ENCODE results near the gene ZNF827. TPM values are rescaled to one million over a fixed set of nuclear protein-coding genes. Genes with fewer than 3 reads are reported as not detected.

Gene ZNF827

DNA sequence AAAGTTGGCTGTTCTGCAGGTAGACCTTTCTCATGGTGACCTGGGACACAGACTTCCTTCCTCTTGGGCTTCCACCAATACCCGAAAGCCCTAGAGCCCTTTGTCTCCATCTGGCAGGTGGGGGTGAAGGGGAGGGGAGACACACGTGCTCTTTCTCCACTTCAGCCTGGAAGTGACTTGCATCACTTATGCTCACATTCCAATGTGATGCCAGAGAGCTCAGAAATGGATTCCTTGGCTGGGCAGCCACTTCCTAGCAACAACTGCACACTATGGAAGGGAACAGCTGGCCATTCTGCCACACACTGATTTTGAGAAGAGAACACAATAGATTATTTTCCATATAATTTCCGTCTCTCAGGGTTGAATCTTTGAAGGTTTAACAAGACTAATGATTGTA, 222.4 kb downstream of the ZNF827 start:
- Histone ChIP-seq H2BK12ac (ENCODE audit: low read length in 2 of 2) (no peak overlapping the region), H3K4ac (ENCODE audit: low read depth in 1 of 2, low read length in 2 of 2) (no peak overlapping the region), H3K9me3 (ENCODE audit: control insufficient read depth, low read length) (peaks cover under 1% of the 10 kb centered on the region), H3K9ac (ENCODE audit: low read length) (no peak overlapping the region), H2AFZ (ENCODE audit: low read depth, low read length) (no peak overlapping the region), H2BK5ac (ENCODE audit: low read depth, low read length, poor library complexity, severe bottlenecking) (no peak overlapping the region), H3K18ac (ENCODE audit: low read depth in 1 of 2, low read length in 2 of 2) (no peak overlapping the region), H2BK120ac (ENCODE audit: low read depth, low read length) (no peak overlapping the region), H3K27me3 (ENCODE audit: control insufficient read depth in 1 of 2, insufficient read depth in 1 of 2, low read length in 2 of 2) (no peaks in the 10 kb centered on the region), H2BK15ac (ENCODE audit: low read depth, poor library complexity, severe bottlenecking) (no peak overlapping the region), H4K8ac (ENCODE audit: low read length) (no peak overlapping the region), H3K79me1 (replicated peaks; ENCODE audit: low read length, poor library complexity, severe bottlenecking) (no peaks in the 10 kb centered on the region), H3K4me2 (ENCODE audit: low read length, poor library complexity, severe bottlenecking) (no peak overlapping the region), H3K36me3 (ENCODE audit: control insufficient read depth in 1 of 2, insufficient read depth in 2 of 2, low read depth in 1 of 2, low read length in 2 of 2) (no peaks in the 10 kb centered on the region), H3K27ac (ENCODE audit: low read length, poor library complexity, severe bottlenecking) (no peak overlapping the region), H3K4me3 (ENCODE audit: insufficient read depth in 1 of 2, low read depth in 1 of 2, low read length in 2 of 2) (no peak overlapping the region), H3K4me1 (ENCODE audit: control insufficient read depth, insufficient read depth, low read depth, low read length) (peaks cover 1% of the 10 kb centered on the region), H3K23ac (ENCODE audit: low read length in 2 of 2) (no peak overlapping the region), H3K14ac (ENCODE audit: low read length in 2 of 2) (no peak overlapping the region), H2AK5ac (ENCODE audit: low read length, severe bottlenecking) (no peak overlapping the region), H4K91ac (ENCODE audit: low read length) (no peak overlapping the region)
- WGBS = 64% methylated on average over 2 of the region's 3 CpGs
- DNase-seq = no peak

DNA sequence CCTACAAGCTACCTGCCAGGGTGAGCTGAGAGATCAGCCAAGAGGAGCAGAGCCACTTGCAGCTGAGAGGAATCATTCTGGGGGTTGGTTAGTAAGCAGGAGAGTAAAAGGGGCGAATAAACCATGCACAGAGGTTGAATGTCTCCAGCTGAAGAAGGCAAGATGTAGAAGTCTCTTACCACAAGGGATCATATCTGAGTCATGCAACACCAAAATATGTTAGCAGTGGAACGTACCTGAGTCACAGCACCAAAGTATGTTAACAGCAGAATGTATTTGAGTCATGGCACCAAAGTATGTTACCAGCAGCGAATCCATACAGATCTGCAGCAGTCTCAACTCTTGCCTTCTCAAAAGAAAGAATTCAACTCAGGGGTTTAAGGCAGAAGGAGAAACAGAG, 228.8 kb downstream of the ZNF827 start:
- H3K36me3 ChIP-seq (ENCODE audit: control insufficient read depth in 1 of 2, insufficient read depth in 2 of 2, low read depth in 1 of 2, low read length in 2 of 2) = no peaks in the 10 kb centered on the region
- H3K23ac ChIP-seq (ENCODE audit: low read length in 2 of 2) = no peak overlapping the region
- peak; percentile 84 for DNase-seq
- H3K4ac ChIP-seq (ENCODE audit: low read depth in 1 of 2, low read length in 2 of 2) = no peak overlapping the region
- H3K27me3 ChIP-seq (ENCODE audit: control insufficient read depth in 1 of 2, insufficient read depth in 1 of 2, low read length in 2 of 2) = no peaks in the 10 kb centered on the region
- peaks cover 3% of the 10 kb centered on the region for H3K4me1 ChIP-seq (ENCODE audit: control insufficient read depth, insufficient read depth, low read depth, low read length)
- no peak overlapping the region for H4K8ac ChIP-seq (ENCODE audit: low read length)
- H3K4me3 ChIP-seq (ENCODE audit: insufficient read depth in 1 of 2, low read depth in 1 of 2, low read length in 2 of 2) = no peak overlapping the region
- H4K91ac ChIP-seq (ENCODE audit: low read length) = no peak overlapping the region
- no peaks in the 10 kb centered on the region for H3K79me1 ChIP-seq (replicated peaks; ENCODE audit: low read length, poor library complexity, severe bottlenecking)
- H2AK5ac ChIP-seq (ENCODE audit: low read length, severe bottlenecking) = no peak overlapping the region
- H3K9me3 ChIP-seq (ENCODE audit: control insufficient read depth, low read length) = peaks cover 9% of the 10 kb centered on the region
- no peak overlapping the region for H2BK12ac ChIP-seq (ENCODE audit: low read length in 2 of 2)
- 53% methylated on average over 3 of the region's 3 CpGs for WGBS
- H3K9ac ChIP-seq (ENCODE audit: low read length) = no peak overlapping the region
- peak overlapping the region; percentile 1 for H3K27ac ChIP-seq (ENCODE audit: low read length, poor library complexity, severe bottlenecking)
- no peak overlapping the region for H3K14ac ChIP-seq (ENCODE audit: low read length in 2 of 2)
- no peak overlapping the region for H2BK120ac ChIP-seq (ENCODE audit: low read depth, low read length)
- H3K18ac ChIP-seq (ENCODE audit: low read depth in 1 of 2, low read length in 2 of 2) = no peak overlapping the region
- H2BK15ac ChIP-seq (ENCODE audit: low read depth, poor library complexity, severe bottlenecking) = no peak overlapping the region
- H2BK5ac ChIP-seq (ENCODE audit: low read depth, low read length, poor library complexity, severe bottlenecking) = no peak overlapping the region
- no peak overlapping the region for H2AFZ ChIP-seq (ENCODE audit: low read depth, low read length)
- no peak overlapping the region for H3K4me2 ChIP-seq (ENCODE audit: low read length, poor library complexity, severe bottlenecking)

DNA sequence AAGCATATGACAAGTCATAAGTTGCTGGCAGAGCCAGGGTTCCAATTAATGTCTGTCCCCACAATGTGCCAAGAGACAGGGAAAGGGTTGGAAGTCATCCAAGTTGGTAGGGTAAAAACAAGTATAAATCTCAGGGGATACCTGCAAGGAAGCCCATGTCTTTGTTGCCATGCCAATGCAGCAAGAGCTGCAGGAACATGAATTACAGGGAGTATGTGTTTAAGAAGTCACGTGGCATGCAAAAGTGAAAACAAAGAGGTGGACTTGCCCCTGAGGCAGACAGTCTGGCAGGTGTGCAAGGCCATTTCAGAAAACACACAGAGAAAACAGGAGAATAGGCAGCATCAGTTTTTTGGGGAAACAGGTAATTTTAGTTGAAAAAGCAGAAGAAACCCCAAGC, 229.3 kb downstream of the ZNF827 start:
- Histone ChIP-seq H3K27me3 (ENCODE audit: control insufficient read depth in 1 of 2, insufficient read depth in 1 of 2, low read length in 2 of 2) (no peaks in the 10 kb centered on the region), H2BK120ac (ENCODE audit: low read depth, low read length) (no peak overlapping the region), H3K14ac (ENCODE audit: low read length in 2 of 2) (no peak overlapping the region), H3K9ac (ENCODE audit: low read length) (no peak overlapping the region), H3K27ac (ENCODE audit: low read length, poor library complexity, severe bottlenecking) (no peak overlapping the region), H2BK15ac (ENCODE audit: low read depth, poor library complexity, severe bottlenecking) (no peak overlapping the region), H3K79me1 (replicated peaks; ENCODE audit: low read length, poor library complexity, severe bottlenecking) (no peaks in the 10 kb centered on the region), H4K91ac (ENCODE audit: low read length) (no peak overlapping the region), H4K8ac (ENCODE audit: low read length) (no peak overlapping the region), H3K4me3 (ENCODE audit: insufficient read depth in 1 of 2, low read depth in 1 of 2, low read length in 2 of 2) (no peak overlapping the region), H2BK5ac (ENCODE audit: low read depth, low read length, poor library complexity, severe bottlenecking) (no peak overlapping the region), H3K36me3 (ENCODE audit: control insufficient read depth in 1 of 2, insufficient read depth in 2 of 2, low read depth in 1 of 2, low read length in 2 of 2) (no peaks in the 10 kb centered on the region), H2BK12ac (ENCODE audit: low read length in 2 of 2) (no peak overlapping the region), H3K4ac (ENCODE audit: low read depth in 1 of 2, low read length in 2 of 2) (no peak overlapping the region), H3K4me1 (ENCODE audit: control insufficient read depth, insufficient read depth, low read depth, low read length) (peaks cover 3% of the 10 kb centered on the region), H3K23ac (ENCODE audit: low read length in 2 of 2) (no peak overlapping the region), H3K18ac (ENCODE audit: low read depth in 1 of 2, low read length in 2 of 2) (no peak overlapping the region), H3K4me2 (ENCODE audit: low read length, poor library complexity, severe bottlenecking) (no peak overlapping the region), H2AK5ac (ENCODE audit: low read length, severe bottlenecking) (peak overlapping the region; percentile 7), H2AFZ (ENCODE audit: low read depth, low read length) (no peak overlapping the region), H3K9me3 (ENCODE audit: control insufficient read depth, low read length) (peaks cover 9% of the 10 kb centered on the region)
- WGBS = 91% methylated on average over 1 of the region's 1 CpG
- DNase-seq = no peak

Small RNAs within 50 kb of the gene (small RNA-seq; reads per million reads assigned to genes)
- not detected for gene RF00019 (ENCODE audit: low read depth)
